Epidermal melanocyte (primary cell): ENCODE measurements around the gene MRPL18.
"Not testable (repeated sequence)": the region's sequence is repeated elsewhere in the genome, so short reads cannot be mapped to it uniquely, and the experiment has no call there.

Experiments used
- DNase-seq: peaks from one replicate; pipeline ENCODE4 v3.0.0; 2011; ENCODE audit warnings: low spot score; ENCODE audit not compliant: insufficient read length

Gene MRPL18

DNA sequence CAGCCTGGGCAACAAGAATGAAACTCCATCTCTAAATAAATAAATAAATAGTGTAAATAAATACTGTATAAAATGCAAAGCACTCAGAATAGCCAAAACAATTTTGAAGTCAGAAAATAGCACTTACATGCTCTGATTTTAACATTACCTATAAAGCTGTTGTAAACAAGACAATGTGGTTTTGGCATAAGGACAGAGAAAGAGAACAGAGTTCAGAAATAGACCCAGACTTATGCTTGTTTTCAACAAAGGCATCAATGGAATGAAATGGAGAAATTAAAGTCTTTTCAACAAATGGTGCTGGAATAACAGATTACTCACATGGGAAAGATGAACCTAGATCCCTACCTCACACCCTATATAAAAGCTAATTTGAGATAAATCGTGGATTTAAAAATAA is 18.1 kb upstream of the MRPL18 start:
- DNase-seq, result no peak

DNA sequence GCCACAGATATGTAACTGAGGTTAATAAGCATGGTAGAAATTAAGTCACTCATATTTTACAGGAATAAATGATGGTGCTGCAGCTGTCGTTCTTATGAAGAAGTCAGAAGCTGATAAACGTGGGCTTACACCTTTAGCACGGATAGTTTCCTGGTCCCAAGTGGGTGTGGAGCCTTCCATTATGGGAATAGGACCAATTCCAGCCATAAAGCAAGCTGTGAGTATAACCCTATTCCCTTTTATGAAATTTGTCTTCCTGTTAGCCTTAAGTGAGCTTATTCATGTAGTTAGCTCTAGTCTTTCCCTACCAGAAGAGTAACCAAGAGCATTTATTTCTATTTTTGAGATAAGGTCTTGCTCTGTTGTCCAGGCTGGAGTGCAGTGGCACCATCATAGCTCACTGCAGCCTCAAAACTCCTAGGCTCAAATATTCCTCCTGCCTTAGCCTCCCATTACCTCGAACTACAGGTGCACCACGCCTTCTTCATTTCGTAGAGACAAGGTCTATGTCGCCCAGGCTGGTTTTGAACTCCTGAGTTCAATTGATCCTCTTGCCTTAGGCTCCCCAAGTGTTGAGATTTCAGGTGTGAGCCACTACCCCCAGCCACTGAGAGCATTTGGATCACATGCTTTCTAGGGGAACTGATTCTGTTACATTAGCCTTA is 12.9 kb upstream of the MRPL18 start:
- DNase-seq, result no peak

DNA sequence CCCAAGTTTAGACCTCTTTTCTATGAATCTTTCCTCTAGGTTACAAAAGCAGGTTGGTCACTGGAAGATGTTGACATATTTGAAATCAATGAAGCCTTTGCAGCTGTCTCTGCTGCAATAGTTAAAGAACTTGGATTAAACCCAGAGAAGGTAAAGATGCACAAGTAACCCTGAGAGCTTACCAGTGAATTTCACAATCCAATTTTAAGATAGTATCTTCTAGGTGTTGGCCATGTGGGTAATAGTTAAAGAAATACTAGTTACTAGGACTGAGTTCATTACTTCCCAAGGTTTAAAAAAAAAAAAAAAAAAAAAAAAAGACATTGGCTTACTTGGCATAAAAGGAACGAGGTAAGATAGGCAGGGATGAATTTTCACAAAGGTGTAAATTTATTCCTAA is 12.1 kb upstream of the MRPL18 start:
- DNase-seq, result no peak

DNA sequence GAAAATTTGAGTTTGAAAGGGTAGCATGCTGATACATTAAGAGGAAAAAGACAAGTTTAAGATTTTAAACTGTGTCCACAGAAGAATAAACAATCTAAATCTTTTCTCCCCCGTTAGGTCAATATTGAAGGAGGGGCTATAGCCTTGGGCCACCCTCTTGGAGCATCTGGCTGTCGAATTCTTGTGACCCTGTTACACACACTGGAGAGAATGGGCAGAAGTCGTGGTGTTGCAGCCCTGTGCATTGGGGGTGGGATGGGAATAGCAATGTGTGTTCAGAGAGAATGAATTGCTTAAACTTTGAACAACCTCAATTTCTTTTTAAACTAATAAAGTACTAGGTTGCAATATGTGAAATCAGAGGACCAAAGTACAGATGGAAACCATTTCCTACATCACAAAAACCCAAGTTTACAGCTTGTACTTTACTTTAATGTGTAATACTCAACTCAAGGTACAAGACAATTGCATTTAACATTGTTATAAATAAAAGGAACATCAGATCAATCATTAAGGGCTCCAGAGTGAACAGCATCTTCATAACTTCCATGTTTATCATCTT is 11.6 kb upstream of the MRPL18 start:
- DNase-seq, result no peak

DNA sequence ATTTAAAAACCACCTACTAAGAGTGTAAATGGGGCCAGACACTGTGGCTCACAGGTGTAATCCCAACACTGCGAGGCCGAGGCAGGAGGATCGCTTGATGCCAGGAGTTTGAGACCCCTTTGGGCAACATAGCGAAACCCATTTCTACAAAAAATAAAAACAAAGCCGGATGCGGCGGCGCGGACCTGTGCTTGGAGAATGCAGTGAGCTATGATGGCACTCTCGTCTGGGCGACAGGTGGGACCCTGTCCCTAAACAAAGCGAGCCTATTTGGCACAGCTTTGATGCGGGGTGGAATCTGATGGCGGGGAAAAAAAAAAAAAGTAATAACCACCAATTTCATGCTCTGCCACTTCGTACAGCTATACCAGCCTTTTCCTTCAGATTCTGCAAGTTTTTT is 2.0 kb upstream of the MRPL18 start:
- DNase-seq, result no peak

DNA sequence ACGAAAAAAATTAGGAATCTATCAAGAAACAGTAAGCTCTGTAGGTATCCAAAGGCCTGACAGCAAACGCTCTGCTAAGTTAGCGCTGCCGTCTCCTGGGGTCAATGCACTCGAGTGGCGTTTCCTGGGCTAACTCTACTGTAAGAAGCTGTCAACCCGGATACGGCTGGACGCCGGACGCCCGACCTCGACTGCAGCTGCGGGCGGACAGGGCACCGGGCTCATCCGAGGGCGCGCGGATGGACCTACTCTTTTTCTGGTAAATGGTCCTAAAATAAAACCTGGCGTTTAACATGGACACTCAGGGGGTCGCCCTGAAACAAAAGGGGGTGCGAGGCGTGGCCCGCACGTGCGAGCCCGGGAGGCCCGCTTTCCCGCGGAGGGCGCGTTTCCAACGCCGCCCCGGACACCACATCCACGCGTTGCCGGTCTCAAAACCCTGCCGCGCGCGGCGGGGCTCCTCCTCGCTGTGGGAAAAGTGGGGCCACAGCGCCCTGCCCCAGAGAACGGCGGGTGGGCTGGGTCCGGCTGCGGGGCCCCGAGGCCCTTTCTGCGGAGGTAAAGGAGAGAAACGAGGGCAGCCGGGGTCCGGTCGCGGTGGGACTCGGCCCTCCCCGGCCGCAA is 1.4 kb upstream of the MRPL18 start:
- peak; percentile 31 for DNase-seq

DNA sequence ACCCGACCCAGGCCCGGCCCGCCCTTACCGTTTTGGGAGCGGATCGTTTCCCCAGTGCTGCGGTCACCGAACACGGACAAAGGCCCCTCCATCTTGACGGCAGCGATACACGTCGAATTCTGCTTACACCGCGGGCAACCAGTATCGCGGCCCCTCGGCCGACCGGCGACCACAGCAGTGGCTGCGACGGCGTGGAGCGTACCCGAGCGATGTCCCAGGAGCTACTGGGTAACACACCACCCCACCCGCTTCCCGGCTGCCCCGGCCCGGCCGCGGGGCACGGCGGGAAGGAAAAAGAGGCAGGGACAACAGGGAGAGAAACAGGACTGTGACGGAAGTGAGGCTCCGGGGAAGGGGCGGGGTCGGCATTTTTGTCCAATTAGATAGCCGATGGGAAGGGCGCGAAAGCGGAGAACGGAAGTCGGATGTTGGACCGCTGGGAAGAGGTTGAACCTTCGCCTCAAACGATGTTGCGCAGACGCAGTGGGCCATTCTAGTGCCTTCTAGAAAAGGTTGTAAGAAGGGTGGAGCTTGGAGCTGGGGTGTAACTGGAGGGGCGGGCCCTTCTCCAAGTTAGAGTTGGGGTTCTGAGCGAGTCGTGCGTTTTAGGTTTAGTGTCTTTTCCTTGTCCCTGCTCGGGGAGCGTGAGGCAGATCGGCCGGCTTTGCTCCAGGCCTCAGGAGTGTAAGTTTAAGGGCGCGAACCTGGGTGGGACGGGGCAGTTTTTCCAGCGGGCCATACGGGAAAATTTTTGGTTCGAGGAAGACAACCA is 704 bp upstream of the MRPL18 start, which contains the start of gene TCP1:
TSS of gene TCP1 (minus strand) at position 226 of the 772 bp plus-strand sequence. CDS start at position 92, 134 bp downstream.
- DNase-seq, result peak; percentile 92

DNA sequence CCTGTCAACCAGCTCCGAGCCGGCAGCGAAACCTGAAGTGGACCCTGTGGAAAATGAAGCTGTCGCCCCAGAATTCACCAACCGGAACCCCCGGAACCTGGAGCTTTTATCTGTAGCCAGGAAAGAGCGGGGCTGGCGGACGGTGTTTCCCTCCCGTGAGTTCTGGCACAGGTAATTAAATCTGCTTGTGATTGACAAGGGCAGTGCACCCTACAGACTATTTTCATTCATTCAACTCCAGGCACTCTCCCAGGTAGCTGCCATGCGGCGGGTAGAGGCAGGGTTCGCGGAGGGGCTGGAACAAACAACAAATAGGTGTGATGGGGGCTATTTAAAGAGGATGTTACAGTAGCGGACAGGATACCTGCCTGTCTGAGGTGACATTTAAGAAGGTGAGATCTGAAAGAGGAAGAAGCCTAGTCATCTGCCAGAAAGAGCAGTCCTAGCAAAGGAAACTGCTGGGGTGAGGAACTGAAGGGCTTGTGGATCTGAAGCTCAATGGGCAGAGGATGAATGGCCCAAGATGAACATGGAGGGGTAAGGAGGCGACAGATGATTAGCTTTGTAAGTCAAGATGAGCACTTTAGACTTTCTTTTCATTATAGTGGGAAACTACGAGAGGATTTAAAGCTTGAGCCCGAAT is 810 bp downstream of the MRPL18 start:
- no peak for DNase-seq

DNA sequence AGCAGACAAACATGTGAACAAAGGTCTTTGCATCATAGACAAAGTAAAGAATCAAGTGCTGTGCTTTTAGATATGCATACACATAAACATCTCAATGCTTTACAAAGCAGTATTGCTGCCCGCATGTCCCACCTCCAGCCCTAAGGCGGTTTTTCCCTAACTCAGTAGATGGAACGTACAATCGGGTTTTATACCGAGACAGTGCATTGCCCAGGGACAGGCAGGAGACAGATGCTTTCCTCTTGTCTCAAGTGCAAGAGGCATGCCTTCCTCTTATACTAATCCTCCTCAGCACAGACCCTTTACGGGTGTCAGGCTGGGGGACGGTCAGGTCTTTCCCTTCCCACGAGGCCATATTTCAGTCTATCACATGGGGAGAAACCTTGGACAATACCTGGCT is 4.7 kb downstream of the MRPL18 start:
- DNase-seq, result not testable (repeated sequence)

DNA sequence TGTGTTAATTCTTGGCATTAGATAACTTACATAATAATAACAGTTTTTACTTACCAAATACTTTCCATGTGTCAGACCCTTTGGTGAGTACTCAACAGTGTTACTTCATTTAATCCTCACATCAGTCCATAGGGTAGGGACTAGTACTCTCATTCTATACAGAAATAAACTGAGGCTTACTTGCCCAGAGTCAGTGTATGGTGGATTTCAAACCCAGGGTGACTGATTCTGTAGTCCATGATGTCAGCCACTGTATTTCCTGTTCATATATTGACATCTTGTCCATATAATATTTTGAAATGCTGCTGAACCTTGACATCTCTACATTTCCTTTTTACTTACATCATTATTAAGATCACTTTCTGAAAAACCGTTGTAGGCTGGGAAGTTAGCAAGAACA is 7.3 kb downstream of the MRPL18 start:
- DNase-seq, result no peak

DNA sequence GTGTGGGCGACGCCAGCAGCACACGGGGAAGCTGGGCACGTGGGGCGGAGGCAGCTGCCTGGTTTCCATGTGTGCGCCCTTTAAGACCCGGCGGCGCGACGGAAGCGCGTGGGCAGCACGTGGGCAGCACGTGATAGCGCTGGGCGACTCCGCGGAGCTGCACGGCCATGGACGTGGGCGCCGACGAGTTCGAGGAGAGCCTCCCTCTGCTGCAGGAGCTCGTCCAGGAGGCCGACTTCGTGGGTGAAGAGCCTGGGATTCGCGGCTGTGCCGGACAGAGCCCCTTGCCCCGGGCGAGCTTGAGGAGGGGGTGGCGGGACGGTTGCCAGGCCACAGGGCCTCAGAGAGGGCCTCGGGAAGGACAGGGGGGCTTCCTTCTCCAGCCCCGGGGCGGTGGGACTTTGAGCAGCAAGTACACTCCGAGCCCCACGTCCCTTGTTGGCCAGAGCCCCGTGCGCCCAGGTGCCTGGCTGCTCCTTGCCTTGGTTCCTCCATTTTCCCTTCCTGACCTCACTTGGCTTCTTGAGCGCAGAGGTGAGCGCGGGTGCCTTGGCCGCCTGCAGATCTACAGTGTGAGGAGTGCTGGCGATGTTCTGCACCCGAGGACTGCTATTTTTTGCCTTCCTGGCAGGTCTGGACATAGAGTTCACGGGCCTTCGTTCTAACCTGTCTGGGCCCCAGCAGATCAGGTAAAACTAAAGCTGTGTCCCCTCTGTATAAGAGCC is 10.0 kb downstream of the MRPL18 start, which contains the start of gene PNLDC1:
TSS of gene PNLDC1 (plus strand) at position 136 of the 725 bp plus-strand sequence. CDS start at position 168, 32 bp downstream.
- DNase-seq, result no peak

DNA sequence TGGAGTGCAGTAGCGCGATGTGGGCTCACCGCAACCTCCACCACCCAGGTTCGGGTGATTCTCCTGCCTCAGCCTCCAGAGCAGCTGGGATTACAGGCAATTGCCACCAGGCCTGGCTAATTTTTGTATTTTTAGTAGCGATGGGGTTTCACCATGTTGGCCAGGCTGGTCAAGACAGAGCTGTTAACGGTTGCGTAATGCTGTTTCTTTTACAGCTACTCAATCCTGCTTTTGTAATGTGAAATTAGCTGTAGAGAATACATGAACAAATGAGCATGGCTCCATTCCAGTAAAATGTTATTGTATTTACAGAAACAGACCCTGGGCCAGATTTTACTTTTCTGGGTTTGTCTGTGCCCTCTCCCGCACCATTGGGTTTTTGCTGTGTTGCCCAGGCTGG is 11.7 kb downstream of the MRPL18 start:
- no peak for DNase-seq

DNA sequence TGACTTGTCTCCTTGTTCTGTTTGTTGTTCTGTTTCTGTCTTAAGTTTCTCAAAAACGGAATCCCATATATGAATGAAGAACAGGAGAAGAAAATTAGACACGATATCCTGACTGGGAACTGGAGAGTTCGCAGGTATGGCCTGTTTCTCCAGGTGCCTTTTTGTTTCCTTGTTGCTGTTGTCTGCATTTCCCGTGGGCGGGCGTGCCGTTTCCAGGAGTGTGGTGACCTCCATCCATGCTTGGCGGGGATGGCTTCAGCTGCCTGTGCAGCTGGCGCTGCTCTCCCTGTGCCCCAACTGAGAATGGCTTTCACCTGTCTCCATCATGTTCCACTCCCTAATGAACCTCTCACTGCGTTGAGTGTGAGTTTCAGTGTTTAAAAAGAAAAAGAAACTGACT is 14.2 kb downstream of the MRPL18 start:
- no peak for DNase-seq

DNA sequence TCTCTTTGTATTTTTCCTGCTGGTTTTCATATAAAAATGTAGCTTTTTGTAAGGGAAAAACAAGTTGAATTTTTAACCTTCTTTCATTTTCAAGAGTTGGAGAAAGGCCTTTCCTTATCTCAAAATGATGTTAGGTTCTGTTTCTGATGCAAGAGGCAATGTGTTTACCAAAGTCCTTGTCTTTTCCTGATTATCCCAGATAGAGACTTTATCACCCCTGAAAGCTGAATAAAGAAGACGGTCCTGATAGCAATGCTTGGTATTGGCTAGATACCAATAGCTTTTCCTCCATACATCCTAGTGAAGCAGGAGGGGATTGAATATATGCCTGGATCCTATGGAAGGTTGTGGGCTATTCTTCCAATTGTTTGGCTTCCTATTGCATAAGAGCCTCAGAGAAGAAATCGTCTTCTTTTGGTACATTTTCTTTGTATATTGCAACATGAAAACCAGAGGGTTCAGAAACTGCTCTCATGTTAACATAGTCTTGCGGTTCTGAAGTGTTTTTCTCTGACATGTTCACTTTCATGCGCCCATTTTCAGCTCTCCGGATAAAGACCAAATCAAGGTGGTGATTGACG is 15.3 kb downstream of the MRPL18 start:
- DNase-seq, result no peak

DNA sequence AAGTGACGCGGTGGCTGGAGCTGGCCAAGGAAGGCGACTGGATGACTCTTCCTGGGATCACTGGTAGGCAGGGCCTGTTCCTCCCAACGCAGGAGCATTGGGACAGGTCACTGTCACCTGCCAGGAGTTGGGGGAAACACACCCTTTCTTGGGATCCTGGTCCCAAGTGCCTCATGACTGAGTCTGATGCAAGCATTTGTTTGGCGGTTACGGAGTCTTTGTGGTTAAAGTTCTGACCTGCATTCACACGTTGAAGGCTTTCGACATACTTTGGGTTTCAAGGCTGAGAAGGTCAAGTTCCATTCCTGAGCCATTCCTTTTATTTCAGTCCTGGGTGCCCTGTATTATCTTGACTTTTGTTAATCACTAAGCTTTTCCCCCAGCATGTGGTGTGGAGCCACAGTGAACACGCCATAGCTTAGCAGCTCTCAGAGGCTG is 15.8 kb downstream of the MRPL18 start:
- DNase-seq, result no peak

DNA sequence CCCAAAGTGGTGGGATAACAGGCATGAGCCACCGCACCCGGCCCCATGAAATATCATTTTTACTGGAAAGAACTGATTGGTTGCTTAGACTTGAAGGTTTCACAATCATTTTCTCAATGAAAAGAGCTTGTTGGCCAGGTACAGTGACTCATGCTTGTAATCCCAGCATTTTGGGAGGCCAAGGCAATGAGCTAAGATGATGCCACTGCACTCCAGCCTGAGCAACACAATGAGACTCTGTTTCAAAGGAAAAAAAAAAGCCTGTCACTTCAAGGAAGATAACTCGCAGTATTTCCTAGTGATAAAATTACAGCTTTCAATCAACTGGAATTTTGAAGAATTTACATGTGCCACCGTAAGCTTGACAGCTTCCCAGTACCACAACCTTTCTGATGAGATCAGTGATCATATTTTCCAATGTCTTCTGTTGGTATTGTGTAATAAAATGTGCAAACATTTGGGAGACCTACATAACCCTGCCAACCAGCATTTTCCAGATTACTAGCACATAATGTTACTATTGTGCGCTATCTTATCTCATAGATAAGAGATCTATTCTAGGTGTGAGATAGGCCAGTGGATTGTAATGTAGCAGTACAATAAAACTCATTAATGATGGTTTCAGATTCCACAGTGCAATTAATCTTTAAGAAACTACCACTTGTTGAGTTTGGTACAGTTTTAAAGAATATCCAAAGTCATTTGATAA is 17.0 kb downstream of the MRPL18 start:
- no peak for DNase-seq

DNA sequence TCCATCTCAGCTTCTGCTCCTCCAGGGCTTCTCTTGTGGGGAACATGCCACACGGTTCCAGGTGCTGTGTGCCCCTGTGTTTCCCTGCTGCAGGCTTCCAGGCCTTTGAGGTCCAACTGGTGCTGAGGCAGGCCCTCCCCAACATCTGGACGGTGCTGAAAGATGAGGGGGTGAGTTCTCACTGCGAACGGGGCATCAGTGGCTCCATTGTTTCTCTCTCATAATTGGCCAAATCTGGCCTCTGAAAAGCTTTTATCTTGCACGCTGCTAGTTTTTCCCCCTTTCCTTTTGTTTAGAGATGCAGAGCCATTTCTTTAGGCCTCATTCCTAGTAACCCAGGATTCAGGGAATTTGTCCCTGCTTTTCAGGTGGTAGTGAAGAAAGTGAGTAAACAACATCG is 18.4 kb downstream of the MRPL18 start:
- no peak for DNase-seq

DNA sequence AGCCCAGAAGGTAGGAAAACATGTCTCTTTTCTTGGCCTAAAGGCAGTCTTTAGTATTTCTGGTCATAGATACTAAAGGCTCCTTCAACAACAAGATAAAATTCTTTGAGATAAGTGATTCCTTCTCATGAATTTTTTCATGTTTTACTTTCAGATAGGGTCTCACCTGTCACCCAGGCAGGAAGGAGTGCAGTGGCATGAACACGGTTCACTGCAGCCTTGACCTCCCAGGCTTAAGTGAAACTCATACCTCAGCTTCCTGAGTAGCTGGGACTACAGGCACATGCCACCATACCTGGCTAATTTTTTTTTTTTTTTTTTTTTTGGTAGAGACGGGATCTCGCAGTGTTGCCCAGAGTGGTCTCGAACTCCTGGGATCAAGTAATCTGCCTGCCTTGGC is 18.9 kb downstream of the MRPL18 start:
- no peak for DNase-seq

DNA sequence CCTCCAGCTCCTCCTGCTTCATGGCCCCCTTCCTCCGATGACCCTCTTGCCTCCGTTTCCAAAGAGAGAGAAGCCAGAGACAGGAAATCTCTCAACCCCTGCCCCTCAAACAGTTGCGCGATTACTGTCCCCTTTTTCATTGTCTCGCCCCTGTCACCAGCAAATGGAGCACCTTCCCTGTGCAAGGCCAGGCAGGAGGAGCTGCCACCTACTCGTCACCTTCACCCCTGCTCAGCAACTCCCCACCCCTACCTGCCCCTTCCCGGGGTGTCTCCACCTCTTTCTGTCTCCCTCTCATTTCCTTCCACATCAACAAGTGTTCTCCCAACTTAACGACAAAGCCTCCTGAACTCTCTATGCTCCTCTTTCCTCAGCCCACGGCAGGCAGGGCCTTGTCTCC is 23.5 kb downstream of the MRPL18 start:
- DNase-seq, result no peak

DNA sequence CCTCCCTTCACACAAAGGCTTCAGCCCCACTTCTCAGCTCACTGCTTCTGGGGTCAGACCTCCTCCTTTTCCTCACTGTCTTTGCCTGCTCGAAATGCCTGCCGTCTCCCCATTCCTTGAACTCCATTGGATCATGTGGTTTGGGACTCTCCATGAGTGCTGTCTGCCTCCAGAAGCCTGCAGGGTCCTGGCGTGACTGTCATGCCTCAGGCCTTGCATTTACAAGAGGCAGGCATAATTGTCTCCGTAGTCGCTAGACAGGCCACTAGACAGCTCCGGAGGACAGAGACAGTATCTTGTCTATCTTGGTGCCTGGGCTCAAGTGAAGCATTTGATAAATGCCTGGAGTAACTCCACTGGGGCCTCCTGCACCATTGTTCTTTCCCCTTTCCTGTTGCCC is 25.1 kb downstream of the MRPL18 start:
- no peak for DNase-seq
